DOHH2 (cell line): ENCODE measurements around the gene TCERG1L.

ENCODE experiments used
- EZH2phosphoT487 ChIP-seq: fragments of 200-600 bp; sonication (generic); IDR thresholded peaks from 2 replicates; pipeline ENCODE4 v1.6.1; 2017; ENCODE audit warnings: borderline replicate concordance, mild to moderate bottlenecking, antibody characterized with exemption, low read length, moderate library complexity, mixed read lengths
- TF ChIP-seq, protein P1 (sequence below): fragments of 200-600 bp; sonication (generic); IDR thresholded peaks from one replicate; pipeline ENCODE4 v1.5.1; 2014; ENCODE audit warnings: antibody characterized with exemption, mild to moderate bottlenecking, low read depth, low read length; ENCODE audit not compliant: poor library complexity, severe bottlenecking

DNA sequence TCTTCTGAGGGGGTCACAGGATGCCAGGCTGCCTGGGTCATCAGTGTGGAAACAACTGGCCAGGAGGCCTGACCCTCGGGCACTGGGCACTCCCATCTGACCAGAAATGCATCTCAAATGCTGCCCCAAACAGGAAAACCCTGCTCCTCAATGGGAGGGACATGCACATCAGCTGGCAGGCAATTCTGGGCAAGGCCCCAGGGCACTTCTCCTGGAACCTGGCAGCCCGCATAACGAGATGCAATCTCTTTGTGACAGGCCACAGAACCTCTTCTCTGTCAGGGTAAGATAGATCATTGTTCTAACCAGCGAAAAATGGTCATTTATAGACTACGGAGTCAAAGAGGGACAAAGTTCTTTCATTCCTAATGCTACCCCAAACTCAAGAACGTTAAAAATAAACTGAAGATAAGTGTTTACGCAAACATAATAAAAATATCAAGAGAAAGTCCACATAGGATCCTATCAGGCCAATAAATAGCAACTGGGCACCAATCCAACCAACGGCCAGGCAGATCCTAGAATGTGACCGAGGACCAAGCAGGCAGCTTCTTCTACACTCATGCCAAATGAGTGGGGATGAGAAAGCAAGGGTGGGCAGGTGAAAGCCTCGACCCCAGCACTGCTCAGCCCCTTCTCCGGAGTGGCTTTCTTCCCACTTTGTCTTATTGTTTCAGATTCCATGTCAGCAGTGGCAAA, 212.3 kb downstream of the TCERG1L start:
- TF ChIP-seq, protein P1, sequence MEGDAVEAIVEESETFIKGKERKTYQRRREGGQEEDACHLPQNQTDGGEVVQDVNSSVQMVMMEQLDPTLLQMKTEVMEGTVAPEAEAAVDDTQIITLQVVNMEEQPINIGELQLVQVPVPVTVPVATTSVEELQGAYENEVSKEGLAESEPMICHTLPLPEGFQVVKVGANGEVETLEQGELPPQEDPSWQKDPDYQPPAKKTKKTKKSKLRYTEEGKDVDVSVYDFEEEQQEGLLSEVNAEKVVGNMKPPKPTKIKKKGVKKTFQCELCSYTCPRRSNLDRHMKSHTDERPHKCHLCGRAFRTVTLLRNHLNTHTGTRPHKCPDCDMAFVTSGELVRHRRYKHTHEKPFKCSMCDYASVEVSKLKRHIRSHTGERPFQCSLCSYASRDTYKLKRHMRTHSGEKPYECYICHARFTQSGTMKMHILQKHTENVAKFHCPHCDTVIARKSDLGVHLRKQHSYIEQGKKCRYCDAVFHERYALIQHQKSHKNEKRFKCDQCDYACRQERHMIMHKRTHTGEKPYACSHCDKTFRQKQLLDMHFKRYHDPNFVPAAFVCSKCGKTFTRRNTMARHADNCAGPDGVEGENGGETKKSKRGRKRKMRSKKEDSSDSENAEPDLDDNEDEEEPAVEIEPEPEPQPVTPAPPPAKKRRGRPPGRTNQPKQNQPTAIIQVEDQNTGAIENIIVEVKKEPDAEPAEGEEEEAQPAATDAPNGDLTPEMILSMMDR: no peak
- no peak for TF ChIP-seq EZH2phosphoT487
